SK-N-SH (cell line): Measurements from ENCODE around the gene ZNF384. TPM values are rescaled to one million over a fixed set of nuclear protein-coding genes. Genes with fewer than 3 reads are reported as not detected.

Source experiments
- CTCF ChIA-PET: fragments of 300-600, 350-600 bp; formaldehyde crosslinking; extraction: SDS; loops from one replicate; lab custom pipeline; 2021; lab: Yijun Ruan, JAX
- POLR2A ChIA-PET: fragments of 350-600 bp; sonication (Branson Sonifier 250); formaldehyde crosslinking; extraction: SDS; loops from one replicate; lab custom pipeline; 2020; ENCODE audit warnings: antibody characterized with exemption, inconsistent platforms; lab: Yijun Ruan, JAX
- DNase-seq: peaks from one replicate; pipeline ENCODE4 v3.0.0; 2012
- H2AFZ ChIP-seq: fragments of 200-600 bp; sonication (generic); 2 replicates; pipeline ENCODE4 v1.8.1; 2016; ENCODE audit warnings: antibody characterized with exemption, mild to moderate bottlenecking, low read depth
- H3F3A ChIP-seq: fragments of 200-600 bp; sonication (generic); replicated peaks from 2 replicates; pipeline ENCODE3; 2016; ENCODE audit warnings: antibody characterized with exemption, mild to moderate bottlenecking; ENCODE audit not compliant: insufficient read depth
- H3K27ac ChIP-seq, 2 experiments: fragments of 200-500 bp in 1 of 2; fragments of 200-600 bp in 1 of 2; sonication (Bioruptor generic) in 1 of 2; sonication (generic), shearing (Covaris generic) in 1 of 2; 2 replicates each; pipeline versions ENCODE4 v1.5.1 to v1.6.1; 2014 to 2016; ENCODE audit warnings: low read depth in 2 of 2, inconsistent platforms in 1 of 2, low read length in 1 of 2, mild to moderate bottlenecking in 1 of 2, mixed read lengths in 1 of 2
- H3K27me3 ChIP-seq: fragments of 200-600 bp; sonication (generic), shearing (Covaris generic); 2 replicates; pipeline ENCODE4 v1.6.1; 2016; ENCODE audit warnings: mixed run types; ENCODE audit not compliant: insufficient read depth
- H3K36me3 ChIP-seq, 2 experiments: fragments of 200-500 bp in 1 of 2; fragments of 200-600 bp in 1 of 2; sonication (Bioruptor generic) in 1 of 2; sonication (generic) in 1 of 2; replicated peaks in 1 of 2; 2 replicates each; pipeline versions ENCODE3 to v1.5.1; 2014 to 2016; ENCODE audit warnings: low read length in 1 of 2, mild to moderate bottlenecking in 1 of 2; ENCODE audit not compliant: insufficient read depth in 2 of 2, control insufficient read depth in 1 of 2
- H3K4me1 ChIP-seq, 2 experiments: fragments of 200-500 bp in 1 of 2; fragments of 200-600 bp in 1 of 2; sonication (Bioruptor generic) in 1 of 2; sonication (generic), shearing (Covaris generic) in 1 of 2; 2 replicates each; pipeline versions ENCODE4 v1.5.1 to v1.6.1; 2014 to 2016; ENCODE audit warnings: low read depth in 1 of 2, low read length in 1 of 2, mixed run types in 1 of 2; ENCODE audit not compliant: insufficient read depth in 2 of 2, control insufficient read depth in 1 of 2
- H3K4me2 ChIP-seq: fragments of 200-600 bp; sonication (generic), shearing (Covaris generic); 2 replicates; pipeline ENCODE4 v1.6.1; 2017; ENCODE audit warnings: mixed run types
- H3K4me3 ChIP-seq, 2 experiments: fragments of 200-500 bp in 1 of 2; fragments of 200-600 bp in 1 of 2; sonication (Bioruptor generic) in 1 of 2; sonication (generic), shearing (Covaris generic) in 1 of 2; 2 replicates each; pipeline versions ENCODE4 v1.5.1 to v1.8.1; 2014 to 2016; ENCODE audit warnings: low read depth in 2 of 2, inconsistent platforms in 1 of 2, low read length in 1 of 2, mild to moderate bottlenecking in 1 of 2, mixed read lengths in 1 of 2, moderate library complexity in 1 of 2
- H3K79me2 ChIP-seq: fragments of 200-600 bp; sonication (generic); 2 replicates; pipeline ENCODE4 v1.8.1; 2017; ENCODE audit warnings: mild to moderate bottlenecking; ENCODE audit not compliant: insufficient read depth
- H3K9ac ChIP-seq: fragments of 200-600 bp; sonication (generic); 2 replicates; pipeline ENCODE4 v1.6.1; 2017; ENCODE audit warnings: mixed run types
- H3K9me2 ChIP-seq: fragments of 200-600 bp; sonication (generic); 2 replicates; pipeline ENCODE4 v1.6.1; 2017; ENCODE audit warnings: mixed run types
- H3K9me3 ChIP-seq: fragments of 200-600 bp; sonication (generic); 2 replicates; pipeline ENCODE4 v1.6.1; 2017; ENCODE audit warnings: mixed run types, mild to moderate bottlenecking, moderate library complexity
- H4K20me1 ChIP-seq: fragments of 200-600 bp; sonication (generic); 2 replicates; pipeline ENCODE4 v1.6.1; 2017; ENCODE audit warnings: mild to moderate bottlenecking, mixed run types; ENCODE audit not compliant: insufficient read depth
- CTCF ChIP-seq: fragments of 200-600 bp; sonication (generic); IDR thresholded peaks from 2 replicates; pipeline ENCODE4 v1.6.1; 2017; ENCODE audit warnings: antibody characterized with exemption, mild to moderate bottlenecking, moderate library complexity
- ELF1 ChIP-seq: IDR thresholded peaks from 2 replicates; pipeline ENCODE4 v1.4.0; 2012
- FOSL2 ChIP-seq: IDR thresholded peaks from 2 replicates; pipeline ENCODE4 v1.4.0; 2012; ENCODE audit warnings: low read depth, mild to moderate bottlenecking, moderate library complexity, borderline replicate concordance
- FOXJ3 ChIP-seq: sonication (generic); formaldehyde crosslinking; IDR thresholded peaks from 2 replicates; pipeline ENCODE4 v1.5.1; 2020; ENCODE audit warnings: mild to moderate bottlenecking, missing genetic modification reagents
- GABPA ChIP-seq: IDR thresholded peaks from 2 replicates; pipeline ENCODE4 v1.4.0; 2012; ENCODE audit warnings: low read depth, mild to moderate bottlenecking
- GATA2 ChIP-seq: sonication (generic); formaldehyde crosslinking; IDR thresholded peaks from 2 replicates; pipeline ENCODE4 v1.5.0; 2020; ENCODE audit warnings: mild to moderate bottlenecking, missing genetic modification reagents
- IRF3 ChIP-seq: fragments of 150-350 bp; IDR thresholded peaks from 2 replicates; pipeline ENCODE4 v1.6.1; 2016; ENCODE audit warnings: mild to moderate bottlenecking, low read depth, low read length
- NFIC ChIP-seq: IDR thresholded peaks from 2 replicates; pipeline ENCODE4 v1.4.0; 2012; ENCODE audit warnings: borderline replicate concordance
- PBX3 ChIP-seq: IDR thresholded peaks from 2 replicates; pipeline ENCODE4; 2012
- POLR2AphosphoS5 ChIP-seq: IDR thresholded peaks from 2 replicates; pipeline ENCODE4 v1.6.1; 2012; ENCODE audit warnings: low read depth, low read length
- REST ChIP-seq: IDR thresholded peaks from 2 replicates; pipeline ENCODE4 v1.6.1; 2012; ENCODE audit warnings: mild to moderate bottlenecking, low read depth, low read length, moderate library complexity
- SMC3 ChIP-seq: IDR thresholded peaks from 2 replicates; pipeline ENCODE4 v1.6.1; 2012; ENCODE audit warnings: low read depth, low read length, improper control_type of control experiment
- TCF12 ChIP-seq: IDR thresholded peaks from 2 replicates; pipeline ENCODE4 v1.4.0; 2012
- USF1 ChIP-seq: IDR thresholded peaks from 2 replicates; pipeline ENCODE4 v1.4.0; 2012; ENCODE audit warnings: low read depth, borderline replicate concordance
- USF2 ChIP-seq: fragments of 150-350 bp; IDR thresholded peaks from 2 replicates; pipeline ENCODE4 v1.6.1; 2017; ENCODE audit warnings: antibody characterized with exemption, low read length, low read depth, borderline replicate concordance
- WGBS: methylation state at CpG from one replicate; pipeline ENCODE4 v1.1.6; 2017; ENCODE audit warnings: low lambda C conversion rate; 5-methylcytosine and 5-hydroxymethylcytosine counted together
- polyA plus RNA-seq, 3 experiments: library from polyadenylated mRNA; depleted of rRNA; stranded (reverse); fragments of >200 nt; gene quantifications; 2 replicates each; pipeline ENCODE4 v1.2.3, GENCODE V29; 2012

The ZNF384 gene
- polyA plus RNA-seq, 1 of the 3 experiments (the other 2 are of a cell fraction) = 64.9 TPM

GRCh38 chr12:6653342-6653741 is 35.8 kb downstream of the ZNF384 start:
- Histone ChIP-seq H3K36me3 (peaks cover 20 to 43% of the 10 kb centered on the region in 2 experiments), H2AFZ (no peak overlapping the region), H3K27ac (no peak overlapping the region), H3K9me3 (no peaks in the 10 kb centered on the region), H3K27me3 (no peaks in the 10 kb centered on the region), H3K9me2 (no peaks in the 10 kb centered on the region), H3K79me2 (peaks cover 10% of the 10 kb centered on the region; the same call in 1 of the 2 replicates), H3K9ac (no peak overlapping the region), H3K4me3 (no peak overlapping the region), H3K4me2 (no peak overlapping the region), H3K4me1 (no peaks in the 10 kb centered on the region), H4K20me1 (no peaks in the 10 kb centered on the region), H3F3A (no peaks in the 10 kb centered on the region)
- DNase-seq = no peak
- 86% methylated on average over 1 of the region's 1 CpG for WGBS
- ChIA-PET POLR2A (no interaction called here), CTCF (interaction anchor here (0.6 to 1.3 kb wide), 3 partner anchors 8 to 100 kb away, joined by 3 read pairs; partner anchors contain the start of gene MLF2)
- TF ChIP-seq POLR2AphosphoS5 (no peak), GABPA (no peak), IRF3 (no peak), USF1 (no peak), FOXJ3 (no peak), CTCF (no peak), ELF1 (no peak), SMC3 (no peak), TCF12 (no peak), FOSL2 (no peak)

GRCh38 chr12:6652391-6652790 is 36.8 kb downstream of the ZNF384 start:
- Histone ChIP-seq H3K9me3 (no peaks in the 10 kb centered on the region), H3K4me3 (no peak overlapping the region), H3F3A (no peaks in the 10 kb centered on the region), H3K4me2 (no peak overlapping the region), H3K27ac (no peak overlapping the region), H3K79me2 (peaks cover under 1% of the 10 kb centered on the region; the same call in 1 of the 2 replicates), H4K20me1 (no peaks in the 10 kb centered on the region), H3K4me1 (no peaks in the 10 kb centered on the region), H3K9ac (no peak overlapping the region), H2AFZ (no peak overlapping the region), H3K36me3 (peaks cover 20 to 43% of the 10 kb centered on the region in 2 experiments), H3K9me2 (no peaks in the 10 kb centered on the region), H3K27me3 (no peaks in the 10 kb centered on the region)
- POLR2A ChIA-PET = interaction anchor here (0.7 kb wide), 1 partner anchor 29 kb away, joined by 6 read pairs; no protein-coding TSS in a partner anchor
- WGBS = 94% methylated on average over 11 of the region's 12 CpGs
- TF ChIP-seq GABPA (no peak), PBX3 (no peak), USF2 (no peak), REST (no peak), NFIC (no peak), GATA2 (CRISPR knock-in tag) (no peak), IRF3 (no peak)
- CTCF ChIA-PET = interaction anchor here (0.6 to 1.3 kb wide), 5 partner anchors 9 to 98 kb away, joined by 3 read pairs; no protein-coding TSS in a partner anchor
- DNase-seq = no peak
